ENCODE results near the gene OR7C1.
"Not testable (repeated sequence)": the region's sequence is repeated elsewhere in the genome, so short reads cannot be mapped to it uniquely, and the experiment has no call there.

Gene OR7C1

GRCh38 chr19:14835011-14835410, at the start of gene OR7C1, which contains the start of gene OR7A5:
TSS of gene OR7C1 (minus strand) at chr19:14835185. CDS start at chr19:14800136, 35,049 bp downstream.
TSS of gene OR7A5 (minus strand) at chr19:14835185. CDS start at chr19:14828241, 6,944 bp downstream.
- no peak for DNase-seq

GRCh38 chr19:14871619-14872230, 36.7 kb upstream of the OR7C1 start:
- DNase-seq, result no peak

DNA sequence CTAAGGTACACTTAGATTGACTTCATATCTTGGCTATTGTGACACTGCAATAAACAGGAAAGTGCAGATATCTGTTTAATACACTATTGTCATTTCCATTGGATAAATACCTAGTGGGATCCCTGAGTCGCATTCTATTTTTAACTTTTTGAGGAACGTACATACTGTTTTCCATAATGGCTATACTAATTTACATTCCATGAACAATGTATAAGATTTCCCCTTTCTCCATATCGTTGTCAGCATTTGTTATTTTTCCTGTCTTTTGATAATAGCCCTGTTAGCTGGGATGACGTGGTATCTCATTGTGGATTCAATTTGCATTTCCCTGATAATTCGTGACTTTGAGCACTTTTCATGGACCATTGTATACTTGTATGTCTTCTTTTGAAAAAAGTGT, 33.5 kb upstream of the OR7C1 start:
- no peak for DNase-seq

GRCh38 chr19:14848822-14849221, 13.8 kb upstream of the OR7C1 start, which contains the start of gene OR7A10:
TSS of gene OR7A10 (minus strand) at chr19:14848922. CDS start at chr19:14841877, 7,045 bp downstream.
- DNase-seq, result no peak

DNA sequence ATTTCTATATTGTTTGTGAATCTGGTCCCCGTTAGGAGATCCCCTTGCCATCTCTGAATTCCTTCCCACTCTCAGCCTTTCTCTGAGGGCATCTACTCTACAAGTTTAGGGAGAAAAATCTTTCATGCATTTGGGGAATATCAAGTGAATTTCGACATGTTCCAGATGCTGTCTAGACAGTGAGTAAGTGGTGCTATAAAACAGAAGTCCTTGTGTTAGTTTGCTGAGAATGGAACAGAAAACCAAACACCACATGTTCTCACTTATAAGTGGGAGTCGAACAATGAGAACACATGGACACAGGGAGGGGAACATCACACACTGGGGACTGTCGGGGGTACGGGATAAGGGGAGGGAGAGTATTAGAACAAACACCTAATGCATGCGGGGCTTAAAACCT, 8.6 kb upstream of the OR7C1 start:
- no peak for DNase-seq

DNA sequence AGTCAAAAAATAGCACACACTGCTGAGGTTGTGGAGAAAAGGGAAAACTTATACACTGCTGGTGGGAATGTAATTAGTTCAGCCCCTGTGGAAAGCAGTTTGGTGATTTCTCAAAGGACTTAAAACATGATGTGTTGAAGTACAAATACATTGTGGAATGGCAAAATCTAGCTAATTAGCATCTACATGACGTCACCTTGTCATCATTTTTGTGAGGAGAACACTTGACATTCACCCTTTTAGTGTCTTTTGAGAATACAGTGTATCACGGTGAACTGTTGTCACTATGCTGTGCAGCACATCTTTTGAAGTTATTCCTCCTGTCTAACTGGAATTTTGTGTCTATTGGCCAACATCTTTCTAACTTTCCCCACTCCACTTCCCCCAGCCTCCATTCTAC, 8.2 kb upstream of the OR7C1 start:
- DNase-seq, result no peak

- no peak for DNase-seq
Observed at GRCh38 chr19:14840206-14840605, 5.2 kb upstream of the OR7C1 start.

- DNase-seq, result no peak
Observed at GRCh38 chr19:14837391-14837790, 2.4 kb upstream of the OR7C1 start.

DNA sequence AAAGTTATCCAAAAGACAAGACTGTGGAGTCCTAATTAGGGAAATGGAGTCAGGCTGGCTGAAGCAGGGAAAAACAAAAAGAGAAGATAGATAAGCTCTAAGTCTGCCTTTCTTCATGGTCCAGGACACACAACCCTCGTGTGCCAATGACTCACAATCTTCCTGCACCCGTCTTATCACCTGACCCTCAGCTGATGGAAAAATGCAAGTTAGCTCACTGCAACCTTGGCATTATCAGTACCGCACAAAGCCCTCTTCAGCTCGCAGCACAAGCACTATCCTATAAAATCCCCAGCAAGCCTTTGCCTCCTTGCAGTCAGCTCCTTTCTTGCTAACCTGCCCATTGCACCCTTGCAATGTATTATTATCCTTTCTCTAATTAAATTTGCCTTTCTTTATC, 4.3 kb downstream of the OR7C1 start:
- DNase-seq, result no peak

- DNase-seq, result no peak
Observed at GRCh38 chr19:14826006-14826405, 9.0 kb downstream of the OR7C1 start.

DNA sequence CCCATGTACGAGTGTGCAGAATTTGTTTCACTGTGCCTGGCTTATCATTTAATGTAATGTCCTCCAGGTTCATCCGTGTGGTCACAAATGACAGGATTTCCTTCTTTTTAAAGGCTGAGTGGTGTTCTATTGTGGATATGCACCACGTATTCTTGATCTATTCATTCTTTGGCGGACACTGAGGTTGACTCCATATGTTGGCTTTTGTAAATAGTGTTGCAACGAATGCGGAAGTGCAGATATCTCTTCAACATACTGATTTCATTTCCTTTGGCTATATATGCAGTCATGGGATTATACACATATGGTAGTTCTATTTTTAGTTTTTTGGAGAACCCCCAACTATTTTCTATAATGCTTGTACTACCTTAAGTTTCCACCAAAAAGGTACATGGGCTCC, 13.0 kb downstream of the OR7C1 start:
- DNase-seq, result no peak

GRCh38 chr19:14818588-14818987, 16.4 kb downstream of the OR7C1 start:
- no peak for DNase-seq

DNA sequence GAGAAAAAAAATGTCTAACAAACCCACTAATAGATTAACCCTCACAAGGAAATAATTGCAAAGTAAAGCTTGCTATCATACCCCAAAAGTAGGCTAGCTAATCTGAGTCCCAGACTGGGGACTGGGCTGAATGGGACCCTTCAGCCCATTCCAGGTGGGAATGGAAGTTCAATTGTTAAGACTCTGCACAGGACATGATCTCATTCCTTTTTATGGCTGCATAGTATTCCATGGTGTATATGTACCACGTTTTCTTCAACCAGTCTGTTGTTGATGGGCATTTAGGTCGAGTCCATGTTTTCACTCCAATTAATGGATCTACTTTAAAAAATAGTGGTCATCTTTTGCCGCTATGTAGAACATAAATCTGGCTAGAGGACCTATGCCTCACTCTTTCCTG, 17.9 kb downstream of the OR7C1 start:
- no peak for DNase-seq

- no peak for DNase-seq
Observed at GRCh38 chr19:14814982-14815652, 19.9 kb downstream of the OR7C1 start.

DNA sequence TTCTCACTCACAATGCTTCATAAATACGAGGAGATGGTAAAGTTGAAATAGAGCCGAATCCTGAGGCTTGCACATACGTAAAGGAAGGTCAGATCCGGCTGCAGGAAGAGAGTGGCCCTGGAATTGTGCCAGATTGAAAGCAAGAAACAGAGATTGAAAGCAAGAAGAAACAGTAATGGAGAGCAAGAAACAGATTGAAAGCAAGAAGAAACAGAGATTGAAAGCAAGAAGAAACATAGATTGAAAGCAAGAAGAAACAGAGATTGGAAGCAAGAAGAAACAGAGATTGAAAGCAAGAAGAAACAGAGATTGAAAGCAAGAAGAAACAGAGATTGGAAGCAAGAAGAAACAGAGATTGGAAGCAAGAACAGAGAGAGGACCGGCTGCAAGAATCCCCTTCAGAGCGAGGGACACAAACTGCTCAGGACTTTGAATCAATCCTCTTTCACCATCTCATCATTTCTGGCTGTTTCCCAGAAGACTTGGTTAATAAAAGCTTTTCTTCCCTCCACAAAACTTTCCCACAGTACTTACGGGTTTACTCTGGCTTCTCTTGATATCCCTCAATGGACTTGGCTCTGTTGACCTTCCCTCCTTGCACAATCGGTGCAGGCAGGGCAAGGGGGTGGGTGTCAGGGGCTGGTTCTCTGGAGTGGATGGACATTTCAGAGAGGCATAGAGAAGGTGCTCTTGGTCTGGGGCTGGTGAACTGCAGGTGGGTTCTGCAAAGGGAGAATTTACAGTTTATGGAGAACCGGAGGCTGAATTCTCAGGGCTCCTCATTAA, 25.5 kb downstream of the OR7C1 start:
- DNase-seq, result no peak

DNA sequence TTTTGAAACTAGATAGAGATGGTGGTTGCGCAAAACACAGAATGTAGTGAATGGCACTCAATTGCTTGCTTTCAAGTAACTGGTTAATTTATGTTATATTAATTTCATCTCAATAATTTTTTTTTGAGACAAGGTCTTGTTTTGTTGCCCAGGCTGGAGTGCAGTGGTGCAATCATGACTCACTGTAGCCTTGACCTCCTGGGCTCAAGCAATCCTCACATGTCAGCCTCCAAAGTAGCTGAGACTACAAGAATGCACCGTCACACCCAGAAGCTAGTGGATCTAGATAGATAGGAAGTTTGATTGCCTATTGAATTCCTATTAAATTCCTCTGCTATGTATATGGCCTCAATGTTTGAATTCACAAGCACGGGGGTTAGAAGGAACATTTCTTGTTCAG, 30.2 kb downstream of the OR7C1 start:
- no peak for DNase-seq

- no peak for DNase-seq
Observed at GRCh38 chr19:14798760-14799159, 36.2 kb downstream of the OR7C1 start.

DNA sequence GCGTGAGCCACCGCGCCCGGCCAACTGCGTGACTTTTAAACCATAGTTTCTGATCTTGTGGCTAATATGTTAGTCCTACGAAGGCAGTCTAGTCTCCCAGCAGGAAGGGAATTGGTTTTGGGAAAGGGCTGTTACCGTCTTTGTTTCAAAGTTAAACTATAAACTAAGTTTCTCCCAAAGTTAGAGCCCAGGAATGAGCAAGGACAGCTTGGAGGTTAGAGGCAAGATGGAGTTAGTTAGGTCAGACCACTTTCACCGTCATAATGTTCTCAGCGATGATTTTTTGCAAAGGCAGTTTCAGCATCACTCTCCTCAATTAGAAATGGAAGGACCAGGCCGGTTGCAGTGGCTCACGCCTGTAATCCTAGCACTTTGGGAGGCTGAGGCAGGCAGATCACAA, 39.0 kb downstream of the OR7C1 start:
- no peak for DNase-seq

DNA sequence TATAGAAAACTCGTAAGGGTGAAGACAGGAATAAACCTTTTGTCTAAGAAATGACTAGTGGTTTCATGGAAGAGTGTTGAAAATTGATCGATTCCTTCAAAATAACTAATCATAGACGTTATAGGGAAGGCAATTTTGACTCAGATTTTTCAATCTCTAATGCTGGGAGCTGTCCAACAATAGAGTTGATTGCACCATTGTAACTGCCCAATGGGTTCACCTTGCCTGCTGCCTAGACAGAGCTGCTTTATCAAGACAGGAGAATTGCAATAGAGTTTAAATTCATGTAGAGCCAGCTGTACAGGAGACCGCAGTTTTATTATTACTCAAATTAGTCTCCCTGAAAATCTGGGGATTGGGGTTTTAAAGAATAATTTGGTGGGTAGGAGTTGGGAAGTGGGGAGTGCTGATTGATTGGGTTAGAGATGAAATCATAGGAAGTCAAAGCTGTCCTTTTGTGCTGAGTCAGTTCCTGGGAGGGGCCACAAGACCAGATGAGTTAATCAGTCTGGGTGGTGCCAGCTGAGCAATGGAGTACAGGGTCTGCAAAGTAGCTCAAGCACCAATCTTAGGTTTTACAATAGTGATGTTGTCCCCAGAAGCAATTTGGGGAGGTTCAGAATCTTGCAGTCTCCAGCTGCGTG, 39.8 kb downstream of the OR7C1 start:
- DNase-seq, result no peak

DNA sequence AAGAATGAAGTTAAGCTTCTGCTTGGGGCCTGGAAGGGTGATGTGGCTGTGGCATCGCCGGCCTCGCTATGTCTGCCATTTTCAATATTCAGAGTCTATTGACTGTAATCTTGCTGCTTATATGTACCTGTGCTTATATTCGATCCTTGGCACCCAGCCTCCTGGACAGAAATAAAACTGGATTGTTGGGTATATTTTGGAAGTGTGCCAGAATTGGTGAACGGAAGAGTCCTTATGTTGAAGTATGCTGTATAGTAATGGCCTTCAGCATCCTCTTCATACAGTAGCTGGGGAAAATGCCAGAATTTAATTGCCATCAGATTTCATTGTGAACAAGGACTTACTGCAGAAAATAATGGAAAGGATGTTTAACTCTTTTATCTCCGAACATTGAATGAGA, 42.7 kb downstream of the OR7C1 start:
- not testable (repeated sequence) for DNase-seq

DNA sequence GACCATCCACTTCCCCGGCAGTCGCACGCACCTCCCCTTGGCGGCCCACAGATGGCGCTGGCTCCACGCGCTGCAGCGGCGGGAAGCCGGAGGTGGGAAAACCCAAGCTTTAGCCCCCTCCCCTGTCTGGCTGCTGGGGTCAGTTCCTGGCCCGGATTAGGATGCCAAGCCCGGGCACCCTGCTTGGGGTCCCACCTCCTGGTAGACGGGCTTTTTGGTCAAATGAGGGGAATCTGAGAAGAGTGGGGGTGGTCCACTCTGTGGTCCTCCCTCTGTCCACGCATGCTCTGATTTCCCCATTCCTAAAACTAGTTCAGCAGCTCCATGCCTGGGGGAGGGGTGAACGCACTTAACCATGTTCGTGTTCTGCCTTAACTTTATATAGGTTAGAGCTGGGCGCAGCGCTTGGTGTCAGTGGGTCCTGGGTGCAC, 48.5 kb downstream of the OR7C1 start:
- DNase-seq, result no peak

DNA sequence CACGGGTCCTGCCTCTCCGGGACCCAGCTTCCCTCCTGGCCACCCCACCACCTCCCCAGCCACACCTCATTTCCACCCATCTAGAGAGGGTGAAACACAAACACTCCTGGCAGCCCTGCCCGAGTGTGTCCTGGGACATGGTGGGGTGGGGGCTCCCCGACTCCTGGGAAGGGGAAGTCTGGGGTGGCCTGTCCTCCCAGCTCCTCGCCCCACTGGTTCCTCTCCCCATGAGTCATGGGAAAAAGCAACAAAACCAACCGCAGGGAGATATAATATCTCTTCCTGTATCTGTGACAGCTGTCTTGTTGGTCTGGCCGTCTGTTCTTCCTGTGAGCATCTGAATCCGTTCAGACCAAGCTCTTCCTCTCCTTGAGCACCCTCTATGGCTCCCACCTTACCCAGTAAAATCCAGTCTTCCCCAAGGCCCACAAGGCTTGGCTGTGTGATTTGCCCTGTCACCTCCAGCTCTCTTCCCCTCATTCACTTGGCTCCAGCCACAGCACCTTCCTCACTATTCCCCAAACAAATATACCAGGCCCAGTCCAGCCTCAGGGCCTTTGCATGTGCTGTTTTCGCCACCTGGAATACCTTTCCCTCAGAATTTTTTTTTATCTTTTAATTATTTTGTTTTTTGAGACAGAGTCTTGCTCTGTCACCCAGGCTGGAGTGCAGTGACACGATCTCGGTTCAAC, 49.7 kb downstream of the OR7C1 start:
- DNase-seq, result not testable (repeated sequence)

DNA sequence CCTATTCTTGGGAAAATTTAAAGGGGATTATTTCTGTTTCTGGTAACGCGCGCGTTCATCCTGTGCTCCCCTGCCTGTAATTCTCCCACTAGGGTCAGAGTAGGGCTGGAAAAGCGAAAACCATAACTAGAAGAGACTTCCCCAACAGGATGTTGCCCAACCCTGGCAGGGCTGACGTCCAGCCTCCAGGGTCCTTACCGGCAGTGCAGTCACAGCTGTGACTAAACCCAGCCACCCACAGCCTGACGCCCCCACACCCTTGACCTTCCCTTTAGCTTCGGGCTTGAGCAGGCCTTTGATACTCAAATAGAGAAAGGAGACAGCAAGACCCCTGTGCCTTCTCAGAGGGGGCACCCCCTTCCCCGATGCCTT, 50.3 kb downstream of the OR7C1 start:
- DNase-seq, result not testable (repeated sequence)

Measured in activated effector memory CD4-positive, alpha-beta T cell treated with Interleukin-2 at 50 U/mL for 16 hours (primary cell).